GM18858 (cell line): ENCODE measurements around the gene CDC27.
A peak's percentile ranks its signal among the peaks of the same experiment; 100 is the strongest.
"Not testable (repeated sequence)": the region's sequence is repeated elsewhere in the genome, so short reads cannot be mapped to it uniquely, and the experiment has no call there.

Source experiments
- ATAC-seq: cut with Tn5 transposase; IDR thresholded peaks from one replicate; pipeline ENCODE4 v1.9.1; 2021; ENCODE audit not compliant: unreplicated experiment

The CDC27 gene

DNA sequence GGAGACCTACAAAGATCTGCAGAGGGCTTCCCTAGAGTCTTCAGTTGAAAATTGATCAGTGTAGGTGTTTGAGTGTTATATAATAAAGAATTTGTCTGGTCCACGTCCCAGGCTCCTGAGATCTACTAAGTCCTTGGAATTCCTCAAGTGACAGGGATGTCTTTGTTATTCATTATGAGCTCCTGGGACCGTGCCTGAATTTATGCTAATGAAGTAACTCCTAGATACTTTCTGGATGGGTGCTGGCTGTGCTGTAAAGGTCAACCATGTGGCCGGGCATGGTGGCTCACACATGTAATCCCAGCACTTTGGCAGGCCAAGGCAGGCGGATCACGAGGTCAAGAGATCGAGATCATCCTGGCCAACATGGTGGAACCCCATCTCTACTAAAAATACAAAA lies 43.7 kb downstream of the CDC27 start:
- ATAC-seq = no peak

- ATAC-seq = no peak
These were observed 53.9 kb downstream of the CDC27 start for GRCh38 chr17:47135235-47135634.

- ATAC-seq = not testable (repeated sequence)
These were observed 54.7 kb downstream of the CDC27 start for GRCh38 chr17:47134354-47134753.

GRCh38 chr17:47131761-47132160 lies 57.3 kb downstream of the CDC27 start:
- no peak for ATAC-seq

DNA sequence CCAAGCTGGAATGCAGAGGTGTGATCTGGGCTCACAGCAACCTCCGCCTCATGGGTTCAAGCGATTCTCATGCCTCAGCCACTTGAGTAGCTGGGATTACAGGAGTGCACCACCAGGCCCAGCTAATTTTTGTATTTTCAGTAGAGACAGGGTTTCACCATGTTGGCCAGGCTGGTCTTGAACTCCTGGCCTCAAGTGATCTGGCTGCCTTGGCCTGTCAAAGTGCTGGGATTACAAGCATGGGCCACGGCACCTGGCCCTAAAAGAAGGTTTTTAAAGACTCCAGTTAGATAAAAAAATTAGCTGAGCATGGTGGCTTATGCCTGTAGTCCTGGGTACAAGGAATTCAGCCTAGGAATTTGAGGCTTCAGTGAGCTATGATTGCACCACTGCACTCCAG lies 62.3 kb downstream of the CDC27 start:
- not testable (repeated sequence) for ATAC-seq

DNA sequence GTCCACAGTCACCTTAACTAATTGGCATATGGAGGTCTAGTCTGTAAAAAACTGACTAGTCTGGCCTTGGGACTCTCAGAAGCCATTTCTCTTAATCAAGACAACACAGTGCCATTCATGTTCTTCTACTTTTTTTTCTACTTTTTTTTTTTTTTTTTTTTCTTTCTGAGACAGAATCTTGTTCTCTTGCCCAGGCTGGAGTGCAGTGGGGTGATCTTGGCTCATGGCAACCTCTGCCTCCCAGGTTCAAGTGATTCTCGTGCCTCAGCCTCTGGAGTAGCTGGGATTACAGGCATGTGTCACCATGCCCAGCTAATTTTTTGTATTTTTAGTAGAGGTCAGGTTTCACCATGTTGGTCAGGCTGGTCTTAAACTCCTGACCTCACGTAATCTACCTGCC lies 65.8 kb downstream of the CDC27 start:
- ATAC-seq = not testable (repeated sequence)

GRCh38 chr17:47120521-47121095 lies 68.5 kb downstream of the CDC27 start:
- no peak for ATAC-seq

GRCh38 chr17:47119746-47120520 lies 69.2 kb downstream of the CDC27 start:
- ATAC-seq = no peak

DNA sequence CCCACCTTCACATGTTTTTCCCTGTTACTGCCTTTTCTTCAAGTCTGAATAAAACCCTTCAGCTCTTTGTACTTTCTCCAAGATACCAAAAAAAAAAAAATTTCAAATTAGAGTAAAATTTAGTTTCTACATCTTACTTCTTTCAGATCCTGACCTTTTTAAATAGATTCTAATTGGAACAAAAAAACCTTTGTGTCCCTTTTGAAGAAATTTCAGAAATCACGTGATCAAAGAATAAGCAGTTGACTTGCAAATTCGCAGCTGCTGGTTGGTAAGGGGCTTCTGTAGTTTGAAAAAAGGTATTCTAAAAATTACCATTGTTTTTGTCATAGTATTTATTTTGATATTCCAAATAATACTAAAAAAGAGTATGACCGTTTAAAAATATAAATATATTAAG lies 71.7 kb downstream of the CDC27 start:
- no peak for ATAC-seq

DNA sequence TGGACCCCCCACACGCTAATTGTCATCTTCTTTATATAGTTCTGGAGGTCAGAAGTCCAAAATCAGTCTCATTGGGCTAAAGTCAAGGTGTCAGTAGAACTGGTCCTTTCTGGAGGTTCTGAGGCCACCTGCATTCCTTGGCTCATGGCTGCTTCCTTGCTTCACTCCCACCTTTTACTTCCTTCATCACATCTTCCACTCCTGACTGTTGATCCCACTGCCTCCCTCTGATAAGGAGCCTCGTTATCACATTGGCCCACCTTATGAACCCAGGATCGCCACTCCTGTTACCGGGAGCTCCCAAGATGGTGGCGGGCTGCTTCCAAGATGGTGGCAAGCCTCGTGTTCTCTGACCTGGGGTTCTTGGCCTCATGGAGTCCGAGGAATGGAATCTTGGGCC lies 83.0 kb downstream of the CDC27 start:
- ATAC-seq = no peak

GRCh38 chr17:47105246-47105645 lies 83.8 kb downstream of the CDC27 start:
- ATAC-seq = not testable (repeated sequence)

DNA sequence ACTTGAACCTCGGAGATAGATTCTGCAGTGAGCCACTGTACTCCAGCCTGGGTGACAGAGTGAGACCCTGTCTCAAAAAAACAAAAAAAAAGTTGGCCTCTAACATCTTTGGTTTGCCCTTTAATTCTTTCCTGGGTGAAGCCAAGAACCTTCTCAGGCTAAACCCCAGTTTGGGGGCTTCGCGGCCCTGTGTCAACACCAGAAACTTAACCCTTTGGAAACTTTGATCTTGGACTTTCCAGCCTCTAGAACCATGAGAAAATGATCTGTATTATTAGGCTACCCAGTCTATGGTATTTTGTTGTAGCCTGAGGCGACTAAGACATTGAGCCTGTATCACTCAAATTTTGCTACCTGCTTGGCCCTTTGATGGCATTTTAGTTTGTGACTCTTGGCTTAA lies 86.2 kb downstream of the CDC27 start:
- ATAC-seq = no peak

DNA sequence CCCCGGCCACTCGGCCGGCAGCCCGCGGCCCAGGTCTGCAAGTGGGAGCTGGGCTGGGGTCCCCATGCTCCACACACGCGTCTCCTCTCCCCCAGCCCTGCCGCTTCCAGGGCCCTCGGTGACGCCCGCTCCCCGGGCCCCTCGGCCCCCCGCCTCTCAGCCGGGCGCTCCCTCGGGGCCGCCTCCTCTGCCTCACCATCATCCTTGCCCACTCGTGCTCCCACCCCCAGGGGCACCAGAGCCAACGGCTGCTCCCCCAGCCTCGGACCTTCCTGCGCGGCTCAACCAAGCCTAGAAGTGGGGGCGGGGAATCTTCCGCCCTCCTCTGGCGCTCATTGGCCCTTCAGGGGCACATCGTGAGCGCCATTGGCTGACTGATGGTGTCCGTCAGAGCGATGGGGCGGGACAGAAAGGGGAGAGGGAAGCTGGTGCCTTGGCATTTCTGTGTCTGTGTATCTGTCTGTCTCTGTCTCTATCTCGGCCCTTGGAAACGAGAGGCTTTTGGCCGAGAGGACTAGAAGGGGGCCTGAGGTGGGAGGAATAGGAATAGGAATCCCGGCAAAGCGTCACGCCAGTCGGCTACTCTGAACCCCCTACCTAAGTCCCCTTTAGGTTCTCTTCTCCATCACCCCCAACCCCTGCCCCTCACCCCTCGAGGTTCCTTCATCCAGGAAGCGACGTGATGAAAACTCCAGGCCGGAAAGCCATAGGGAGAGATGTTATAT lies 88.9 kb downstream of the CDC27 start:
- ATAC-seq = peak; percentile 91

- ATAC-seq = peak; percentile 15
These were observed 89.6 kb downstream of the CDC27 start for GRCh38 chr17:47099451-47099986.

- ATAC-seq = no peak
These were observed 92.8 kb downstream of the CDC27 start for GRCh38 chr17:47096343-47096742.

GRCh38 chr17:47095268-47095667 lies 93.8 kb downstream of the CDC27 start:
- ATAC-seq = no peak

DNA sequence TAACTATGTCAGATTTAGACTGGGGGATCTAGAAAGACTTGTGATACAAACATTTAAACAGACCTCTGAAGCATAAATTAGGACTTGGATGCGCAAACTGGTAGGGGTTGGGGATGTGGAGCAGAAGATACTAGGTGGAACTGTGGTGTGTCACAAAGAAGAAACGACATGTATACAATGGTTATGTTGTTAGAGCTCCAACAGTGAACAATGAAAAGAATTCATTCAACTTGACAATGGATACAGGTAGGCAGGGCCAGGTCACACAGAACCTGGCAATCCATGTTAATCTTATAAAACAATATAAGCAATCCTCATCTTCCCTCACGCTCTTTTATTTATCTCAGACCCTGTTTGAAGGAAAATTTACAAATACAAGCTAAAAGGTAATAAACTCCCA lies 102.0 kb downstream of the CDC27 start:
- ATAC-seq = no peak

- ATAC-seq = no peak
These were observed 103.4 kb downstream of the CDC27 start for GRCh38 chr17:47085736-47086135.

- no peak for ATAC-seq
These were observed 110.3 kb downstream of the CDC27 start for GRCh38 chr17:47078801-47079200.

GRCh38 chr17:47077576-47077975 lies 111.5 kb downstream of the CDC27 start:
- no peak for ATAC-seq

- no peak for ATAC-seq
These were observed 112.9 kb downstream of the CDC27 start for GRCh38 chr17:47076171-47076570.

DNA sequence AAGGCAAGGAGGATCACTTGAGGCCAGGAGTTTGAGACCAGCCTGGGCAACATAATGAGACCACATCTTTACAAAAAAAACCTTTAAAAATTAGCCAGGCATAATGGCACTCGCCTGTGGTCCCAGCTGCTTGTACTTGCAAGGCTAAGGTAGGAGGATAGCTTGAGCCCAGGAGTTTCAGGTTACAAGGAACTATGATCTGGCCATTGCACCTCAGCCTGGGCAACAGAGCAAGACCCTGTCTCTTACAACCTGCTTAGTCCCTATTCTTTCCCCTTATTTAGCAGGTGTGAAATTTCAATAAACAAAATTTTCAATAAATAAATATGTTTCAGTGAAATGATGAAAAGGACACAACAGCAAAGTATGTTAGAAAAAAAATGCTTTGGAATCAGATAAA lies 114.7 kb downstream of the CDC27 start:
- not testable (repeated sequence) for ATAC-seq
